NCI-H1105 (cell line): ENCODE data around the gene GDF11.
"Not testable (repeated sequence)": the region's sequence is repeated elsewhere in the genome, so short reads cannot be mapped to it uniquely, and the experiment has no call there.

Experiments
- DNase-seq: peaks from one replicate; lab custom pipeline; 2025; lab: John Stamatoyannopoulos, UW

The GDF11 gene

DNA sequence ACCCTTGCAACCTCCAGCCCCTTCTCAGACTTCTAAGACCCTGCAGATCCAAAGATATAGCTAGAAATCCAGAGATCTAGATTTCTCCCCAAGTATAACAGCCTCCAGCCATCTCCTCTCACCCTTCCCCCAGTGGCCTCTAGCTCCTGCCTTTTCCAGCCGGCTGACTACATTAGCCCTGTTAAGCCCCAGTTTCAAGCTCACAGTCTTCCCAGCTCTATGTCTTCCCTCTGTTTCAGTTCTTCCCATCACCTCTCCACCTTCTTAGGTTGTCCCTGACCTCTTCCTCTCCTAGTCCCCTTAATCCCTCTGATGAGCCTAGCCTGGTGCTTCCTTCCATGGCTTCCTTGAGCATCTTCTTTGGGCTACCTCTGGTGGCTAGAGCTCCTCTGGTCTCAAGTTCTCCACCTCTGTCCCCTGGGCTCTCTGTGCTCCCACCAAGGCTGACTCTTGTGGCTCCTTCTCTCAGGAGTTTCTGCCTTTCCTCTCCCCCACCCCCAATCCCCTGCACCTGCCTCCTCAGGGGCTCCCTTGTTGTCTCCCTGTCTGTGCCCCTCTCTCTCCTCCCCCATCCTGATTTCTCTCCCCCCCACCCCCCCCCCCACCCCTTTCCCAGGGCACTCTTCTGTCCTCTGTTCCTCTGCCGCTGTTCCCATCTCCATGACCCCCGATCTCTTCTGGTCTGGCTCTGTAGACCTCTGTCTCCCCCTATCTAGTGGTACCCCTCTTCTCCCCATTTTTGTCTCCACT lies 816 bp upstream of the GDF11 start:
- no peak for DNase-seq

- no peak for DNase-seq
Measured at GRCh38 chr12:55743406-55744339, 751 bp downstream of the GDF11 start.

- no peak for DNase-seq
Measured at GRCh38 chr12:55744340-55745030, 1.6 kb downstream of the GDF11 start.

DNA sequence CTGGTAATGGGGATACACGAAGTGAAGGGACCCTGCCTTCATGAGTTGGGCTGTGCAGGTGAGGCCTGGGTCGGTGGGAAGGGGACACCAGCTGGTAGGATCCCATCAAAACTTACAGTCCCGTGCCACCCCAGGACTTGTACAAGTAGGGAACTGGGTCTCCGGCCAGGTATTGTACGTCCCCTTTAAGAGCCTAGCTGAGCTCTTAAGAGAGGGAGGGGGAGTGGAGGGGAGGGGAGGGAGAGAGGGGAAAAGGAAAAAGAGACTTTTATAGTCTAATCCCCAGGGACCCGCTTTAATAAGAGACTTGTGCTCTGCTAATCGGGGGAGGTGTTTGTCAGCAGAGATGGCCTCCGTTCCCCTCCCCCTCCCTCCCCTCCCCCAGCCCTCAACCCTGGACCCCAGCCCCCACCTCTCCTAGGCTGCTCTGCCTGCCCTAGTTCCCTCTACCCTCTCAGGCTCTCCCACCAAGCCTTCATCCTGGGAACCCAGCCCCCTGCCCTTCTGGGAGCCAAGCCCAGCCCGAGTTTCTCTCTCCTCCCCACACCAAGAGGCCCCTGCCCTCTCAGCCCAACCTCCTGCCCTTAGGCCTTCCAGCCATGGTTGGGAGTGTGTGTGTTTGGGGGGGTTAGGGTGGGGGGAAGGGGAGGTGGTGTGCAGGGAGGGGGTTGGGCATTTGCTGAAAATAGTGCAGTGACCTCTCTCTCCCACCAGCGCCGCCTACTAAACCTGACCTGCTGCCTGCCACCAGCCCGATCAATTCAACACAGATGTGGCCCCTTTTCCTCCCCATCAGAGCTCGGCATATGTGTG lies 2.6 kb downstream of the GDF11 start:
- no peak for DNase-seq

GRCh38 chr12:55746174-55746912 lies 3.4 kb downstream of the GDF11 start:
- no peak for DNase-seq

- no peak for DNase-seq
Measured at GRCh38 chr12:55746913-55747231, 4.0 kb downstream of the GDF11 start.

- no peak for DNase-seq
Measured at GRCh38 chr12:55748230-55748993, 5.5 kb downstream of the GDF11 start.

DNA sequence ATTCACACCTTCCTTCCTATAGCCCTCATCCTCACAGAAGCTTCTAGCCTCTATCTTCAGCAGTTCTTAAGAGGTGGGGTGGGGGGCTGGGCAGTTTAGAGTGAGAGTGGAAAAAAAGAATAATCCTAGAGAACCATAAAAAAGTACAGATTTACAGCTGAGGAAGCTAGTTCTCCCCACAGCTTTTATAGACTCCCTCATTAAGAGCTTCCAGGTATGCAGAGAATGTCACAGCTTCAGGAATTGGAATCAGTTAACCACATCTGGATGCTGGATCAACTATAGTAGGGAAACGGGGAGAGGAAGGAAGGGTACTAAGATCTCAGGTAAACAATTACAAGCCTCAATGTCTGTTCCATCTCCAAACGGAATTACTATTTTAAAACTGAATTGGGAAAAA lies 12.3 kb downstream of the GDF11 start:
- DNase-seq = no peak

DNA sequence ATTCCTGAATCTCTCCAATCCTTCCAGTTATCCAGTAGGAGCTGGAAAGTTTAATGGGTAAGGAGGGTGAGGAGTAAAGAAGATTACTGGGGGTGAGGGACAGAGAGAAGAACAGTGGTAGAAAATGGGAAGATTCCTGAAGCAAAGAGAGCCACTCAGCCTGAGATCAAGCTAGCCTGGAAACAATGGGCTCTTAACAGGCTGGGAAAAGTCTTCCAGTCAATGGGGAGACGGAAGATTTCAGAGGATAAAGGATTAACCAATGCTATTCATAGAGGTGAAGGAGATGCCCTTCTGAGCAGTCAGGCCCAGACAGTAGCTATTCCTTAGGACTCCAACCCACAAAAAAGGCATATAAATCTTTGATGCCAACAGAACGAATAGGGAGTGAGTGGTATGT lies 14.8 kb downstream of the GDF11 start:
- DNase-seq = no peak

DNA sequence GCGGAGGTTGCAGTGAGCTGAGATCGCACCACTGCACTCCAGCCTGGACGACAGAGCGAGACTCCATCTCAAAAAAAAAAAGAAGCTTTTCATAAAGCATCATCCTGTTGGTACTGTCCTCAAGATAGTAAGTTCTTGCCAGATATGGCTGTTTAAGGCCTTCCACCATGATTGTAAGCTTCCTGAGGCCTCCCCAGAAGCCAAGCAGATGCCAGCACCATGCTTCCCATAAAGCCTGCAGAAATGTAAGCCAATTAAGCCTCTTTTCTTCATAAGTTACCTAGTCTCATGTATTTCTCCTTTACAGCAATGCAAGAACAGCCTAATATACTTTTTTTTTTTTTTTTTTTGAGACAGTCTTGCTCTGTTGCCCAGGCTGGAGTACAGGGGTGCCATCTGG lies 15.7 kb downstream of the GDF11 start:
- DNase-seq = not testable (repeated sequence)

GRCh38 chr12:55760663-55761062 lies 17.7 kb downstream of the GDF11 start:
- DNase-seq = no peak

DNA sequence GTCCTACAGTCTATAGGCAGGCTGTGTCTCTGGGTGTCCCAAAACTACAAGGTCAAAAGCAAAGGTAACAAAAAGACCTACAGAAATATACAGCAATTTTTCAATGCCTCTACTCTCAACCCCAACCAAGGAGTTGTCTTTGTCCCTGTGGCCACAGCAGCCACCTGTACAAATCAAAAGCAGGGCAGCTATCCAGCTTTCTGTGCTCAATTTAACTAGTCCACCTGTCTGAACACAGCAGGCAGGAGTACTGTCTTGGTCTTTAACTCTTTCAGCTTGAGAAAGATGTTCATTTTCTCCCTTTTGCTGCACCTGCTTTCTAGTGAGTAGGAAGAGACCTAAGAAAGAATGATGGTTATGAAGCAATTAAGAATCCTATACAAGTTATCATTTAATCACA lies 19.7 kb downstream of the GDF11 start:
- no peak for DNase-seq

- no peak for DNase-seq
Measured at GRCh38 chr12:55765736-55766290, 22.9 kb downstream of the GDF11 start.

DNA sequence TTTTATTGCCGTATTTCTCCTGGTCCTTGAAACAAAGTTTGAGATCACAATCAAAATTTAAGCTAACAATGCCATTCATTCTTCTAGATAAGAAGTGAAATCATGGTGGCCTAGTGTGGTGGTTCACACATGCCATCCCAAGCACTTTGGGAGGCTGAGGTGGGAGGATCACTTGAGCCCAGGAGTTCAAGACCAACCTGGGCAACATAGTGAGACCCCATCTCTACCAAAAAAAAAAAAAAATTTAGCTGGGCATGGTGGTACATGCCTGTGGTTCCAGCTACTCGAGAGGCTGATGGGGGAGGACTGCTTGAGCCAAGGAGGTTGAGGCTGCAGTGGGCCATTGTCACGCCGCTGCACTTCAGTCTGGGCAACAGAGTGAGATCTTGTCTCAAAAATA lies 24.2 kb downstream of the GDF11 start:
- no peak for DNase-seq

DNA sequence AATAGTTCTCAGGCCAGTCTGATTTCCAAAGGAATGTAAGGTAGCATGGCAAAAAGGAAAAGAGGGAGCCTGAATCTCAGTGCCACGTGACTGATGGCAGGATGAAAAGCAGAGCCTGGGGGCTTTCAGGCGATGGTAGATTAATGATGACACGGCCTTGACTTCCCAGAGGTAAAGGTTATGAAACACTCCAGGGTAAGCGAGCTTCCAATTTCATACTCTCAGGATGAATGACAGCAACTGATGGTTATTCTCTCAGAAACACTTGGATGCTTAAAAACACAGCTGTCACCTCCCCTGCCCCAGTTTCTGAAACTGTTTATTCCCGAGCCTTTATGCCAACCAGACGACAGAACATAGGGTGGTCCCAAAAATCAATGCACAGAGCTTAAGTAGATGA lies 28.8 kb downstream of the GDF11 start:
- DNase-seq = no peak

- no peak for DNase-seq
Measured at GRCh38 chr12:55777856-55778255, 34.9 kb downstream of the GDF11 start.

DNA sequence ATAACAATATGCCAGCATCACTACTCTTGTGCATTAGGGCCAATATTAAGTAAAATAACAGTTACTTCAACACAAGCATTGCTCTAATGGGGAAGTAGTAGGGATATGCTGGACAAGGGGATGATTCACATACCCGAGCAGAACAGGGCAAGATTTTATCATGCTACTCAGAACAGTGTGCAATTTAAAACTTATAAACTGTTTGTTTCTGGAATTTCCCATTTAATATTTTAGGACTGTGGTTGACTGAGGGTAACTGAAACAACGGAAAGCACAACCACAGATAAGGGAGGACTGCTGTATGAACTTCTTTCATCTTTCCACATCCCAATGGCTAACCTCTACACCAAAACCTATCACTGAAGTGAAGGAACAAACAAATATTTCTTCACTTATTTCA lies 37.8 kb downstream of the GDF11 start:
- no peak for DNase-seq

- DNase-seq = no peak
Measured at GRCh38 chr12:55788546-55788945, 45.6 kb downstream of the GDF11 start.

DNA sequence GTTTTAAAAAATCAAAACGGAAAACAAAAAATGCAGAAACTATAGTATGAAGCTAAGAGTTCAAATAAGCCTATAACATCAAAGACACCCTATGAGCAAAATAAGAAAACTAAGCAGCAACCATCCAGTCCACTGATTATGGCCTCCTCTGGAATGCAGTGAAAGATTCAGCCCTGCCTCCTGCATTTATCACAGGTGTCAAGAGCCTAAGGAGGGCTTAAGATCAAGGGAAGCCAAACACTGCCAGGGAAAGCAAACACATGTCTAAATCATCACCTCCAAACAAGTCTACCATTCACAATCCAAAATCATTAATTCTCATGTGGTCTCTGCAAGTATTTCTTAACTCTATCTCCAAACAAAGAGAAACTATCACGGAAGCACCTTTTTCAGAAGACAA lies 46.2 kb downstream of the GDF11 start:
- DNase-seq = no peak

GRCh38 chr12:55789893-55790292 lies 47.0 kb downstream of the GDF11 start:
- no peak for DNase-seq
